ENCODE data around the gene DEXI.

DNA sequence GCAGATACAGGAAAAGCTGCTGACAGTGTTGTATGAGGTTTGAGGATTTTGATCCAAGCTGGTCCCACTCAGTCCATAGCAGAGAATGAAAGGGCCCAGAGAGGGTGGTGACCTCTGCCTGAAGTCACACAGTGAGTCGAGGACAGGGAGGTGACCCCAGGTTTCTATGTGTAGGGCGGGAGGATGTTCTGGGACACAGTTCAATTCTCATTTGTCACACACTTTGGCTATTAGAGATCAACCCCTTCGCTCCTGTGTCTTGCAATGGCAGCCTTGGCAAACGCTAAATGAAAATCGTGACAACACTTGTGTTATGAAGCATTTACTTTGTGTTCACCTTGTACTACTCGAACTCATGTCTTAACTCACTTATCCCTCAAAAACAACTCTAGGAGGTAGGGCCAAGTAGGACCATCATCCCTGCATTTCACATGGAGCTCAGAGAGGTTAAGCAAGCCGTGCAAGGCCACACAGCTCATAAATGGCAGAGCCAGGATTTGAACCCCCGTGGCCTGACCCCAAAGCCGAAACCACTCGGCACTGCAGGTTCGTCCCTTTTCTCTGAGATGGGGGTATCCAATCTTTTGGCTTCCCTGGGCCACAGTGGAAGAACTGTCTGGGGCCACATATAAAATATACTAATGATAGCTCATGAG lies 10.2 kb downstream of the DEXI start:
- TF ChIP-seq POLR2AphosphoS5 (IDR thresholded peaks at IDR 0.05; ENCODE audit: low read depth, low read length) = no peak
- TF ChIP-seq, protein P1, sequence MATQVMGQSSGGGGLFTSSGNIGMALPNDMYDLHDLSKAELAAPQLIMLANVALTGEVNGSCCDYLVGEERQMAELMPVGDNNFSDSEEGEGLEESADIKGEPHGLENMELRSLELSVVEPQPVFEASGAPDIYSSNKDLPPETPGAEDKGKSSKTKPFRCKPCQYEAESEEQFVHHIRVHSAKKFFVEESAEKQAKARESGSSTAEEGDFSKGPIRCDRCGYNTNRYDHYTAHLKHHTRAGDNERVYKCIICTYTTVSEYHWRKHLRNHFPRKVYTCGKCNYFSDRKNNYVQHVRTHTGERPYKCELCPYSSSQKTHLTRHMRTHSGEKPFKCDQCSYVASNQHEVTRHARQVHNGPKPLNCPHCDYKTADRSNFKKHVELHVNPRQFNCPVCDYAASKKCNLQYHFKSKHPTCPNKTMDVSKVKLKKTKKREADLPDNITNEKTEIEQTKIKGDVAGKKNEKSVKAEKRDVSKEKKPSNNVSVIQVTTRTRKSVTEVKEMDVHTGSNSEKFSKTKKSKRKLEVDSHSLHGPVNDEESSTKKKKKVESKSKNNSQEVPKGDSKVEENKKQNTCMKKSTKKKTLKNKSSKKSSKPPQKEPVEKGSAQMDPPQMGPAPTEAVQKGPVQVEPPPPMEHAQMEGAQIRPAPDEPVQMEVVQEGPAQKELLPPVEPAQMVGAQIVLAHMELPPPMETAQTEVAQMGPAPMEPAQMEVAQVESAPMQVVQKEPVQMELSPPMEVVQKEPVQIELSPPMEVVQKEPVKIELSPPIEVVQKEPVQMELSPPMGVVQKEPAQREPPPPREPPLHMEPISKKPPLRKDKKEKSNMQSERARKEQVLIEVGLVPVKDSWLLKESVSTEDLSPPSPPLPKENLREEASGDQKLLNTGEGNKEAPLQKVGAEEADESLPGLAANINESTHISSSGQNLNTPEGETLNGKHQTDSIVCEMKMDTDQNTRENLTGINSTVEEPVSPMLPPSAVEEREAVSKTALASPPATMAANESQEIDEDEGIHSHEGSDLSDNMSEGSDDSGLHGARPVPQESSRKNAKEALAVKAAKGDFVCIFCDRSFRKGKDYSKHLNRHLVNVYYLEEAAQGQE (IDR thresholded peaks at IDR 0.05; ENCODE audit: insufficient read depth in 1 of 2, low read depth in 2 of 2, low read length in 2 of 2) = no peak

Measured in PFSK-1 (cell line).